Mesenchymal stem cell (in vitro differentiated cells and primary cell): ENCODE data around the gene RTF1.
A peak's percentile ranks its signal among the peaks of the same experiment; 100 is the strongest.

Experiments used
- DNase-seq: peaks from one replicate; pipeline ENCODE4 v3.0.0-alpha.2; 2013
- H2AFZ ChIP-seq: one replicate; pipeline ENCODE4 v1.6.1; 2013; ENCODE audit warnings: low read depth, mild to moderate bottlenecking, control low read depth, inconsistent platforms, low read length, moderate library complexity
- H2AK5ac ChIP-seq: 2 replicates; pipeline ENCODE4 v1.6.1; 2013; ENCODE audit warnings: low read length, moderate library complexity, mild to moderate bottlenecking, inconsistent platforms; ENCODE audit not compliant: severe bottlenecking
- H2BK120ac ChIP-seq: one replicate; pipeline ENCODE4 v1.6.1; 2013; ENCODE audit warnings: low read depth, mild to moderate bottlenecking, inconsistent platforms, low read length, moderate library complexity
- H2BK12ac ChIP-seq, 2 experiments: one replicate each; pipeline ENCODE4 v1.6.1; 2013; ENCODE audit warnings: inconsistent platforms in 2 of 2, low read length in 2 of 2, mild to moderate bottlenecking in 2 of 2, moderate library complexity in 2 of 2, control low read depth in 1 of 2
- H2BK15ac ChIP-seq: one replicate; pipeline ENCODE4 v1.6.1; 2013; ENCODE audit warnings: mild to moderate bottlenecking, low read depth, inconsistent platforms; ENCODE audit not compliant: poor library complexity, severe bottlenecking
- H2BK5ac ChIP-seq: 2 replicates; pipeline ENCODE4 v1.6.1; 2013; ENCODE audit warnings: low read depth, mild to moderate bottlenecking, low read length, control low read depth, inconsistent platforms; ENCODE audit not compliant: poor library complexity, severe bottlenecking
- H3K14ac ChIP-seq, 2 experiments: one replicate each; pipeline ENCODE4 v1.6.1; 2013; ENCODE audit warnings: inconsistent platforms in 2 of 2, low read length in 2 of 2, control low read depth in 1 of 2, mild to moderate bottlenecking in 1 of 2, moderate library complexity in 1 of 2
- H3K18ac ChIP-seq, 2 experiments: one replicate each; pipeline ENCODE4 v1.6.1; 2013; ENCODE audit warnings: inconsistent platforms in 2 of 2, low read length in 2 of 2, control low read depth in 1 of 2, low read depth in 1 of 2, mild to moderate bottlenecking in 1 of 2
- H3K23ac ChIP-seq, 2 experiments: one replicate each; pipeline ENCODE4 v1.6.1; 2013; ENCODE audit warnings: inconsistent platforms in 2 of 2, low read length in 2 of 2, mild to moderate bottlenecking in 2 of 2, moderate library complexity in 2 of 2, control low read depth in 1 of 2
- H3K27ac ChIP-seq: 2 replicates; pipeline ENCODE4 v1.5.1; 2013; ENCODE audit warnings: mild to moderate bottlenecking, moderate library complexity, low read length, control low read depth, inconsistent platforms; ENCODE audit not compliant: poor library complexity, severe bottlenecking
- H3K27me3 ChIP-seq, 2 experiments: 2 replicates each; pipeline versions ENCODE4 v1.6.1 to v1.7.0; 2013; ENCODE audit warnings: low read length in 2 of 2, mild to moderate bottlenecking in 2 of 2, moderate library complexity in 2 of 2, control low read depth in 1 of 2, inconsistent platforms in 1 of 2; ENCODE audit not compliant: control insufficient read depth in 1 of 2, insufficient read depth in 1 of 2
- H3K36me3 ChIP-seq, 2 experiments: 2 replicates each; pipeline versions ENCODE4 v1.6.1 to v1.7.0; 2013; ENCODE audit warnings: low read length in 2 of 2, control low read depth in 1 of 2, inconsistent platforms in 1 of 2, low read depth in 1 of 2, mild to moderate bottlenecking in 1 of 2; ENCODE audit not compliant: insufficient read depth in 2 of 2, control insufficient read depth in 1 of 2
- H3K4ac ChIP-seq, 2 experiments: one replicate each; pipeline ENCODE4 v1.6.1; 2013; ENCODE audit warnings: inconsistent platforms in 2 of 2, low read length in 2 of 2, mild to moderate bottlenecking in 2 of 2, moderate library complexity in 2 of 2, control low read depth in 1 of 2, low read depth in 1 of 2
- H3K4me1 ChIP-seq: 2 replicates; pipeline ENCODE4 v1.6.1; 2013; ENCODE audit warnings: low read depth, low read length, control low read depth; ENCODE audit not compliant: control insufficient read depth, insufficient read depth
- H3K4me2 ChIP-seq: 2 replicates; pipeline ENCODE4 v1.6.1; 2013; ENCODE audit warnings: low read length, mild to moderate bottlenecking, inconsistent platforms; ENCODE audit not compliant: poor library complexity, severe bottlenecking
- H3K4me3 ChIP-seq, 2 experiments: 2 replicates each; pipeline versions ENCODE4 v1.5.1 to v1.7.0; 2013; ENCODE audit warnings: low read length in 2 of 2, mild to moderate bottlenecking in 2 of 2, control low read depth in 1 of 2, low read depth in 1 of 2; ENCODE audit not compliant: insufficient read depth in 1 of 2
- H3K79me1 ChIP-seq: replicated peaks from 2 replicates; pipeline ENCODE4 v1.6.1; 2013; ENCODE audit warnings: mild to moderate bottlenecking, control low read depth, low read length, inconsistent platforms; ENCODE audit not compliant: poor library complexity, severe bottlenecking
- H3K9ac ChIP-seq: 2 replicates; pipeline ENCODE4 v1.7.0; 2013; ENCODE audit warnings: mild to moderate bottlenecking, low read length, moderate library complexity
- H3K9me3 ChIP-seq: 2 replicates; pipeline ENCODE4 v1.7.0; 2013; ENCODE audit warnings: mild to moderate bottlenecking, low read length; ENCODE audit not compliant: control insufficient read depth
- H4K8ac ChIP-seq: one replicate; pipeline ENCODE4 v1.6.1; 2013; ENCODE audit warnings: inconsistent platforms, mild to moderate bottlenecking, low read length, moderate library complexity
- H4K91ac ChIP-seq: one replicate; pipeline ENCODE4 v1.6.1; 2013; ENCODE audit warnings: mild to moderate bottlenecking, low read length, inconsistent platforms
- WGBS: methylation state at CpG from one replicate; pipeline ENCODE4 v1.1.7; 2013; ENCODE audit warnings: mixed read lengths; 5-methylcytosine and 5-hydroxymethylcytosine counted together

RTF1 gene

DNA sequence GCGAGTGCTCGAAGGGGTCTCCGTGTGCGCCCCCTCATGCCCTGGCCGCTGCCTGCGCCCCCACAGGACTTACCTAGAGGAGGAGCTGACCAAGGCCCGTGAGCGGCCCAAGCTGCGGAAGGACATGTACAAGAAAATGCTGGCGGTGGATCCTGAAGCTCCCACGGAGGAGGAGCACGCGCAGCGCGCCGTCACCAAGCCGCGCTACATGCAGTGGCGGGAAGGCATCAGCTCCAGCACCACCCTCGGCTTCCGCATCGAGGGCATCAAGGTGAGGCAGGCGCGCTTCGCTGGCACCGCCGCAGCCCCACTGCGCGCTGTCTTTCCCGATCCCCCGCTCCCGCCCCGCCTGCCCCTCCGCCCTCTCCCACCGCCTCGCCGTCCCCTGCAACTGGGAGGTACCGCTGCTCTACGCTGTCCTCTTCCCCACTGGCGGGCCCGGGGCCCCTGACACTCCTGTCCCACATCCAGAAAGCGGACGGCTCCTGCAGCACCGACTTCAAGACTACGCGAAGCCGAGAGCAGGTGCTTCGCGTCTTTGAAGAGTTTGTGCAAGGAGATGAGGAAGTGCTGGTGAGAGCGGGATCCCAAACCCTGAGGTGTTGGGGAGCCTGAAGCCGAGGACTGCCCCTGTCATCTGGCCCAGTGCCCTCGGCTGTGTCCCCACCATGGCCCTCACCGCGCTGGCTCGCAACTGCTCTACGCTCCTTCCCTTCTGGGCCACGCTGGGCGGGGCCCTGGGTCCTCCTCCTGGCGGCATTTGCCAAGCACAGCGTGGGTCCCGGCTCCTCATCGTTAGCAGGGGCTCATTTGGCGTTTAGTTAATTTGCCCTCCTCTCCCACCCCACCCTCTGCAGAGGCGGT, 85.3 kb downstream of the RTF1 start:
- H2AFZ ChIP-seq: no peak overlapping the region
- H3K36me3 ChIP-seq: no peaks in the 10 kb centered on the region
- no peak overlapping the region for H3K18ac ChIP-seq
- no peak overlapping the region for H4K91ac ChIP-seq
- peaks cover 67 to 81% of the 10 kb centered on the region in 2 experiments for H3K27me3 ChIP-seq
- no peak overlapping the region for H3K14ac ChIP-seq
- peak overlapping the region; percentile 11 to 41 for H3K4me3 ChIP-seq
- no peaks in the 10 kb centered on the region for H3K79me1 ChIP-seq
- H2AK5ac ChIP-seq: no peak overlapping the region
- H3K4ac ChIP-seq: no peak overlapping the region
- peak overlapping the region; percentile 56 for H3K4me2 ChIP-seq
- H2BK15ac ChIP-seq: no peak overlapping the region
- H2BK120ac ChIP-seq: no peak overlapping the region
- H2BK12ac ChIP-seq: no peak overlapping the region
- no peak overlapping the region for H3K27ac ChIP-seq
- H3K4me1 ChIP-seq: peaks cover 21% of the 10 kb centered on the region
- no peak overlapping the region for H2BK5ac ChIP-seq
- H4K8ac ChIP-seq: peak overlapping the region; percentile 15
- DNase-seq: no peak
- no peak overlapping the region for H3K9ac ChIP-seq
- no peaks in the 10 kb centered on the region for H3K9me3 ChIP-seq
- WGBS: 5% methylated on average over 48 of the region's 64 CpGs
- H3K23ac ChIP-seq: no peak overlapping the region

DNA sequence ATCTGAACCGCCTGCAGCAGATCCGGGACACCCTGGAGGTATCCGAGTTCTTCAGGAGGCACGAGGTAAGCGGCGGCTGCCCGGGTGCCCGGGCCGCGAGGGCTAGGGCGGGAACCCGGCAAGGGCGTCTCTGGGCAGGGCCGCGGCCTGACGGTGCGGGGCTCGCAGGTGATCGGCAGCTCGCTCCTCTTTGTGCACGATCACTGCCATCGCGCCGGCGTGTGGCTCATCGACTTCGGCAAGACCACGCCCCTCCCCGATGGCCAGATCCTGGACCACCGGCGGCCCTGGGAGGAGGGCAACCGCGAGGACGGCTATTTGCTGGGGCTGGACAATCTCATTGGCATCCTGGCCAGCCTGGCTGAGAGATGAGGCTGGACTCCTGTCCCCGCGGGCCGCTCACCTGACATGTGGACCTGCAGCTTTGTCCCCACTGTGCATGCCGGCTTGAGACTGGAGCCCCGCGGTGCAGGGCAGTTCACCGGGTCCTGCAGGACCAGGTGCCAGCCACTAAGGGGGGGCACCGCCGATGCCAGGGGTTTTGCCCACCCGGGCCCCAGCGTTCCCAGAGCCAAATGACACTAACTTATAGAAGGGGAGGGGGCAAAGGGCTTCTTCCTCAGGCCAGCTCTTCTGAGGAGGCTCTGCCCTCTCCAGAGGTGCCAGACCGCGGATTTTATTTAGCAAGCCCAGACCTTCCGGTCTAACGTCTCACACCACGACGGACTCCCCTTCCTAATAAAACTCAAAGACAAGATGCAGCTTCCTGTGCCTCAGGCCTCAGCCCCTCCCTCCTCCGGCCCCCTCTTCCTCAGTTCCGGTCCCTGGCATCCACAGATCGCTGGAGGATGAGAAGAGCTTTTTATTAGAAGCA, 86.1 kb downstream of the RTF1 start:
- Histone ChIP-seq H2BK15ac (no peak overlapping the region), H3K4me2 (peak overlapping the region; percentile 37), H3K4ac (no peak overlapping the region), H2BK12ac (no peak overlapping the region), H3K4me1 (peaks cover 21% of the 10 kb centered on the region), H3K23ac (peak overlapping the region in 1 of 2 experiments; percentile 48), H2AK5ac (no peak overlapping the region), H3K27ac (no peak overlapping the region), H3K14ac (no peak overlapping the region), H3K79me1 (no peaks in the 10 kb centered on the region), H3K9me3 (no peaks in the 10 kb centered on the region), H4K91ac (no peak overlapping the region), H4K8ac (no peak overlapping the region), H3K18ac (no peak overlapping the region), H2BK5ac (no peak overlapping the region), H3K27me3 (peaks cover 70 to 87% of the 10 kb centered on the region in 2 experiments), H2BK120ac (no peak overlapping the region), H3K9ac (no peak overlapping the region), H3K4me3 (no peak overlapping the region), H2AFZ (no peak overlapping the region), H3K36me3 (no peaks in the 10 kb centered on the region)
- DNase-seq: no peak
- WGBS: 18% methylated on average over 48 of the region's 54 CpGs

DNA sequence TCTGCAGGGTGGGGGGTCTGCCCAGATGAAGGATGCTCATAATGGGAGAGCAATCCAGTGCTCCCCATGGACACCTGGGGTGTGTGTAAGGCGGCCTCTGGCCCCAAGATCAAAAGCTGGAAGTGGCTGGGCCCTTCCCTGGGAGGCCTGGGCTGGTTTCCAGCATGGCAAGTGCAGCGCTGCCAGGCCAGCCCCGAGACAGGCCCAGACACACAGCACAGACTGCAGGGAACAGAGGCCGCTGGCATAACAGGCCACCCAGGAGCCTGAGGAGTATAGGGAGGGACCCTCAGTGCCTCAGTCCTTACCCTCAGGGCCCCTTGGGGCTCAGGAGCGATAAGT, 86.7 kb downstream of the RTF1 start:
- Histone ChIP-seq H2AFZ (no peak overlapping the region), H3K4me2 (no peak overlapping the region), H3K18ac (no peak overlapping the region), H3K9me3 (no peaks in the 10 kb centered on the region), H4K91ac (no peak overlapping the region), H3K14ac (no peak overlapping the region), H3K79me1 (no peaks in the 10 kb centered on the region), H3K23ac (no peak overlapping the region), H3K4ac (no peak overlapping the region), H2BK15ac (no peak overlapping the region), H3K27ac (no peak overlapping the region), H3K27me3 (peaks cover 71 to 84% of the 10 kb centered on the region in 2 experiments), H3K4me1 (peaks cover 21% of the 10 kb centered on the region), H2AK5ac (no peak overlapping the region), H3K4me3 (no peak overlapping the region), H4K8ac (no peak overlapping the region), H2BK12ac (no peak overlapping the region), H2BK120ac (no peak overlapping the region), H3K36me3 (no peaks in the 10 kb centered on the region), H3K9ac (no peak overlapping the region), H2BK5ac (no peak overlapping the region)
- DNase-seq: no peak
- 84% methylated on average over 5 of the region's 5 CpGs for WGBS
